GM18526 (cell line): ENCODE measurements around the gene INPP5B.

ENCODE experiments used
- POLR2A ChIP-seq: IDR thresholded peaks from 3 replicates; pipeline ENCODE4 v1.6.1; 2011; ENCODE audit not compliant: insufficient read length; ENCODE audit errors: extremely low read depth

Gene INPP5B

GRCh38 chr1:37859507-37860345, 87.1 kb downstream of the INPP5B start, which contains the start of gene MTF1:
TSS of gene MTF1 (minus strand) at chr1:37859592. CDS start at chr1:37857658, 1,934 bp downstream.
- peak; percentile 74 for TF ChIP-seq POLR2A

- no peak for TF ChIP-seq POLR2A
These were observed 87.8 kb downstream of the INPP5B start for GRCh38 chr1:37858931-37859506.

- no peak for TF ChIP-seq POLR2A
These were observed 92.4 kb downstream of the INPP5B start for GRCh38 chr1:37854406-37854805.

- no peak for TF ChIP-seq POLR2A
These were observed 93.7 kb downstream of the INPP5B start for GRCh38 chr1:37853157-37853556.

- no peak for TF ChIP-seq POLR2A
These were observed 95.1 kb downstream of the INPP5B start for GRCh38 chr1:37851782-37852210.

GRCh38 chr1:37851262-37851661, 95.6 kb downstream of the INPP5B start:
- no peak for TF ChIP-seq POLR2A

GRCh38 chr1:37850352-37850955, 96.4 kb downstream of the INPP5B start:
- TF ChIP-seq POLR2A: no peak

- no peak for TF ChIP-seq POLR2A
These were observed 97.4 kb downstream of the INPP5B start for GRCh38 chr1:37849480-37849879.

GRCh38 chr1:37846647-37847339, 100.1 kb downstream of the INPP5B start:
- TF ChIP-seq POLR2A: no peak

- no peak for TF ChIP-seq POLR2A
These were observed 101.1 kb downstream of the INPP5B start for GRCh38 chr1:37845786-37846185.

- no peak for TF ChIP-seq POLR2A
These were observed 101.7 kb downstream of the INPP5B start for GRCh38 chr1:37845049-37845646.

GRCh38 chr1:37844536-37844935, 102.3 kb downstream of the INPP5B start:
- TF ChIP-seq POLR2A: no peak

- TF ChIP-seq POLR2A: no peak
These were observed 105.2 kb downstream of the INPP5B start for GRCh38 chr1:37841652-37842051.

GRCh38 chr1:37840711-37841110, 106.1 kb downstream of the INPP5B start:
- no peak for TF ChIP-seq POLR2A

GRCh38 chr1:37839676-37840075, 107.2 kb downstream of the INPP5B start:
- no peak for TF ChIP-seq POLR2A
